Stimulated activated CD8-positive, alpha-beta memory T cell treated with anti-CD3 and anti-CD28 coated beads, Interleukin-4, amount 100 ng/mL, for 1 hour (primary cell): ENCODE results near the gene TMEM92.

Experiments used
- DNase-seq, 2 donors: peaks; one replicate each; pipeline ENCODE4 v3.0.0-alpha.2; 2020; ENCODE audit warnings: low read depth in 2 of 2, low spot score in 1 of 2

Gene TMEM92

DNA sequence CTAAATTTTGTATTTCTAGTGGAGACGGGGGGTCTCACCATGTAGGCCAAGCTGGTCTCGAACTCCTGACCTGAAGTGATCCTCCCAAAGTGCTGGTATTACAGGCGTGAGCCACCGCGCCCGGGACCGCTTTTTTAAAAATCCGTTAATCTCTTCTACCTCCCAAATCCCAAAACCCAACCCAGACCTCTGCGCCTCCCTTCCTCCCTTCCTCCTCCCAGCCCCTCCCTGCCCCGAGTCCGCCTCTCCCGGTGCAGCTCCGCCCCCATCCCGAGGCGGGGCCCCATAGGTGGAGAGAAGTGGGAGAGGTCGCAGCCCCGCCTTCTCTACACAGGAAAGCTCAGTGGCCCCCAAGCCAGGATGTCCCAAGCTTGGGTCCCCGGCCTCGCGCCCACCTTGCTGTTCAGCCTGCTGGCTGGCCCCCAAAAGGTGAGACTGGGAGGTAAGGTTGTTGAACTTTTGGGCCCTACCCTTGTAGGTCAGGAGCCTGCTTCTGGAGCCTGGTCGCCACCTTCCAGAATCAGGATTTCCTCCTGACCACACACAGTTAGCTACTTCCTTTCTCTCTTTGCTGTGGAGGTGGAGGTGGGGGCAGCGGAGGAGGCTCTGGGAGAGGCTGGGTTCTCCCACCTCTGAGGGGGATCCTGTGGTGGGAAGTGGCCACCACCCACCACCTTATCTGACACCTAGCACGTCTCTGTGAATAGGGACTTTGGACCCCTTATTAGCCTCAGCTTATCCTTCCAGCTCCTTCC is at the start of gene TMEM92:
TMEM92 (plus strand) TSS at position 325 of the 755 bp plus-strand sequence; CDS start at position 361, 36 bp downstream.
- DNase-seq = no peak

DNA sequence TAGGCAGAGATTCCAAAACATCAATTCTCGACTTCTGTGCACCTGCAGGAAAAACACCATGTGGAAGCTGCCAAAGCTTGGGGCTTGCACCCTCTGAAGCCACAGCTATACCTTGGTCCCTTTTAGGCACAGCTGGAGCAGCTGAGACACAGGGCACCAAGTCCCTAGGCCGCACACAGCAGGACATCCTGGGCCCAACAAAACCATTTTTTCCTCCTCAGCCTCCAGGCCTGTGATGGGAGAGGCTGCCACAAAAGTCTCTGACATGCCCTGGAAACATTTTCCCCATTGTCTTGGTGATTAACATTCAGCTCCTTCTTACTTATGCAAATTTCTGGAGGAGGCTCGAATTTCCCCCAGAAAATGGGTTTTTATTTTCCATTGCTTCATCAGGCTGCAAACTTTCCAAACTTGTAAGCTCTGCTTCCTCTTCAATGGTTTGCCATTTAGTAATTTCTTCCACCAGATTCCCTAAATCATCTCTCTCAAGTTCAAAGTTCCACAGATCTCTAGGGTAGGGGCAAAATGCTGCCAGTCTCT is 48.5 kb upstream of the TMEM92 start:
- DNase-seq = no peak

DNA sequence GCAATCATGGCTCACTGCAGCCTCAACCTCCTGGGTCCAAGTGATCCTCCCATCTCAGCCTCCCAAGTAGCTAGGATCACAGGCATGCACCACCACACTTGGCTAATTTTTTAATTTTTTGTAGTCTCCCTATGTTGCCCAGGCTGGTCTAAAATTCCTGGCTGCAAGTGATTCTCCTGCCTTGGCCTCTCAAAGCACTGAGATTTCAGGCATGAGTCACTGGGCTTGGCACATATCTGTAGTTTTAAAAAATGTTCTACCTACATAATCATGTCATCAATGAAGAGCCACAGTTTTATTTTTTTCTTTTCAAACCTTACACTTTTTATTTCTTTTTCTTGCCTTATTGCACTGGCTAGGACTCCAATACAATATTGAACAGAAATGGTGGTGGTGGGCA is 39.7 kb upstream of the TMEM92 start:
- DNase-seq = no peak

DNA sequence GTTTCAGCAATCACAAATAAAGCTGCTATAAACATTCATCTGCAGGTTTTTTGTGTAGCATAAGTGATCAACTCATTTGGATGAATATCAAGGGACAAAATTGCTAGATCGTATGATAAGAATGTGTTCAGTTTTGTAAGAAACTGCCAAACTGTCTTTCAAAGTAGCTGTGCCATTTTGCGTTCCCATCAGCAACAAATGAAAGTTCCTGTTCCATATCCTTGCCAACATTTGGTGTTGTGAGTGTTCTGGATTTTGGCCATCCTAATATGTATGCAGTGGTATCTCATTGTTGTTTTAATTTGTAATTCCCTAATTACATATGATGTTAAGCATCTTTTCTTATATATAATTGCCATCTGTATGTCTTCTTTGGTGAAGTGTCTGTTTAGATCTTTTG is 36.4 kb upstream of the TMEM92 start:
- DNase-seq = no peak

DNA sequence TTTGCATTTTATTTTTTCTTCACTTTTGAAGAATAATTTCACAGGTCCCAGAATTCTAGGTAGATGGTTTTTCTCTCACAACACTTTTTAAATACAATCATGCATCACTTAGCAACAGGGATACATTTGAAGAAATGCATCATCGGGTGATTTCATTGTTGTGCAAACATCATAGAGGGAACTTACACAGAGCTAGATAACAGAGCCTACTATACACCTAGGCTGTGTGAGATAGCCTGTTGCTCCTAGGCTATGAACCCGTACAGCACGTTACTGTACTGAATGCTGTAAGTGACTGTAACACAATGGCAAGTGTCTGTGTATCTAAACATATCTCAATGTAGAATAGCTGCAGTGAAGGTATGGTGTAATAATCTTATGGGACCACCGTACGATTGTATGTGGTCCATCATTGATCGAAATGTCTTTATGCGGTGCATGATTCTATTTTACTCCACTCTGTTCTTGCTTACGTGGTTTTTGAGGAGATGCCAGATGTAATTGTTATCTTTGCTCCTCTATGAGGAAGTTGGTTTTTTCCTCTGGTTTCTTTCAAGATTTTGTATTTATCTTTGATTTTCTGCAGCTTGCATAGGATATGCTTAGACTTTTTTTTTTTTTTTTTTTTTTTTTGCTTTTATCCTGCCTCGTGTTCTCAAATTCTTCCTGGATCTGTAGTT is 35.5 kb upstream of the TMEM92 start:
- no peak for DNase-seq

DNA sequence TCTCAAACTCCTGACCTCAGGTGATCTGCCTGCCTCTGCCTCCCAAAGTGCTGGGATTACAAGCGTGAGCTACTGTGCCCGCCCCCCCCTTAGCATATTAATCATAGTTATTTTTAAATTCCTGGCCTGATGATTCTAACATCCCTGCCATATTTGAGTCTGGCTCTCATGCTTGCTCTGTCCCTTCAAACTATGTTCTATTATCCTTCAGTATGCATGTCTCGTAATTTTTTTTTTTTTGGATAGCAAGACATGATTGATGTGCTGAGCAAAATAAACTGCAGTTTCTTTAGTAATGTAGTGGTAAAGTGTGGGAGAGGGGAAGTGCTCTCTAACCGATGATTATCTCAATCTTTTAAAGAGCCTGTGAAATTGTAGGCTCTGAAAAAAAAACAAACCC is 34.3 kb upstream of the TMEM92 start:
- no peak for DNase-seq

DNA sequence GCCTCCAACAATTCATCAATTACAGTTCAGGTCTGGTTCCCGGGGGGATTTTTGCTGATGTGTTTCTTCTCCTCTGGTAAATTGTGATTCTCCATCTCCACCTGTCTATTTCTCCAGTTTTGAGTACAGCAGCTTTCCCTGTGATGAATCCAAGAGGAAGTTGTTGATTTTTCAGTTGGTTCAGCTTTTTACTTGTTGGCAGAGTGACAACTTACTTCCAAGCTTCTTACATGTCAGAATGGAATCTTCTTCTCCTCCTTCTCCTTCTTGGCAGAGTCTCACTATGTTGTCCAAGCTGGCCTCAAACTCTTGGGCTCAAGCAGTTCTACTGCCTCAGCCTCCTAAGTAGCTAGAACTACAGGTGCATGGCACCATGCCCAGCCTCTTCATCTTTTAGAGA is 33.4 kb upstream of the TMEM92 start:
- no peak for DNase-seq

DNA sequence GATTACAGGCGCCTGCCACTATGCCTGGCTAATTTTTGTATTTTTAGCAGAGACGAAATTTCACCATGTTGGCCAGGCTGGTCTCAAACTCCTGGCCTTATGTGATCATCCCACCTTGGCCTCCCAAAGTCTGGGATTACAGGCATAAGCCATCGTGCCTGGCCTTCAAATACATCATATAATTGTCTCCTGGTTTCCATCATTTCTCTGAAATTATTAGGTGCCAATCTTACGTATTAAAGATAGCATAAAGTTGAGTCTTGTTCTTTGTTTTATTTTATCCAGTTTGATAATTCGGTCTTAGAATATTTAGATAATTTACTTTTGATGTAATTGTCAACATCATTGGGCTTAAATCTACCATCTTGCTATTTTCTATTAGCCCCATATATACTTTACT is 32.8 kb upstream of the TMEM92 start:
- DNase-seq = no peak

DNA sequence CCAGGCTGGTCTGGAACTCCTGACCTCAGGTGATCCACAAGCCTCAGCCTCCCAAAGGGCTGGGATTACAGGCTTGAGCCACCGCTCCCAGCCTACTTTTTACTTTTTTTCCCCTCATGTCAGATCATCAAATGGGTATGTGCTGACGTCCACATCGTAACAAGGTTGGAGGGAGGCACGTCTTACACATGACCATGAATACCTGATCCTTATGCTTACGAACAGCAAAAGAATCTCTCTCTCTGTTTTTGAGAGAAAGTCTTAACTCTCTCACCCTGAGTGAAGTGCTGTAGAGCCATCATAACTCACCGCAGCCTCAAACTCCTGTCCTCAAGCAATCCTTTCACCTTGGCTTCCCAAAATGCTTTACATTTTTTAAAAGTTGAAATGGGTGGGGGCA is 29.5 kb upstream of the TMEM92 start:
- no peak for DNase-seq

DNA sequence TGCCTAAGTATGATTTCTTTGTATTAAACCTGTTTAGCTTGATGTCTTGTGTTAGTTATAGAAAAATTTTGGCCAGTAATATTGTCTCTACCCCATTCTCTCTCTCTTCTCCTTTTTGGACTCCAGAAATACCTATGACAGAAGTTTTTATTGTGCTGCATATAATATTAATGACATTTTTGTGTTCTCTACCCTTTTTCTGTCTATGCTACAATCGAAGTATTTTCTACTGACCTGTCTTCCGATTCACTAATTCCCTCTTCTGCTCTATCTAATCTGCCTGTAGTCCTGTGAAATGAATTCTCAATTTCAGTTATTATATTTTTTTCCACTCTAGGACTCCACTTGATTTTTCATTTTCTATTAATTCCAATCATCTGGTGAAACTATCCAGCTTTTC is 26.0 kb upstream of the TMEM92 start:
- no peak for DNase-seq

DNA sequence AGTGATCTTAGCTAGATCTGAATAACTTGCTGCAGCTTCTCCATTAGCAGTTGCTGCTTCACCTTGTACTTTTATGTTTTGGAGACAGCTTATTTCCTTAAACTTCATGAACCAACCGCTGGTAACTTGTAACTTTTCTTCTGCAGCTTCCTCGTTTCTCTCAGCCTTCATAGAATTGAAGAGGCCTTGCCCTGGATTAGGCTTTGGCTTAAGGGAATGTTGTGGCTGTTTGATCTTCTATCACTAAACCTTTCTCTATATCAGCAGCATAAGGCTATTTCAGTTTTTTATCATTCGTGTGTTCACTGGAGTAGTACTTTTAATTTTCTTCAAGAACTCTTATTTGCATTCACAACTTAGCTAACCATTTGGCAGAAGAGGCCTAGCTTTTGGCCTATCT is 21.5 kb upstream of the TMEM92 start:
- no peak for DNase-seq

DNA sequence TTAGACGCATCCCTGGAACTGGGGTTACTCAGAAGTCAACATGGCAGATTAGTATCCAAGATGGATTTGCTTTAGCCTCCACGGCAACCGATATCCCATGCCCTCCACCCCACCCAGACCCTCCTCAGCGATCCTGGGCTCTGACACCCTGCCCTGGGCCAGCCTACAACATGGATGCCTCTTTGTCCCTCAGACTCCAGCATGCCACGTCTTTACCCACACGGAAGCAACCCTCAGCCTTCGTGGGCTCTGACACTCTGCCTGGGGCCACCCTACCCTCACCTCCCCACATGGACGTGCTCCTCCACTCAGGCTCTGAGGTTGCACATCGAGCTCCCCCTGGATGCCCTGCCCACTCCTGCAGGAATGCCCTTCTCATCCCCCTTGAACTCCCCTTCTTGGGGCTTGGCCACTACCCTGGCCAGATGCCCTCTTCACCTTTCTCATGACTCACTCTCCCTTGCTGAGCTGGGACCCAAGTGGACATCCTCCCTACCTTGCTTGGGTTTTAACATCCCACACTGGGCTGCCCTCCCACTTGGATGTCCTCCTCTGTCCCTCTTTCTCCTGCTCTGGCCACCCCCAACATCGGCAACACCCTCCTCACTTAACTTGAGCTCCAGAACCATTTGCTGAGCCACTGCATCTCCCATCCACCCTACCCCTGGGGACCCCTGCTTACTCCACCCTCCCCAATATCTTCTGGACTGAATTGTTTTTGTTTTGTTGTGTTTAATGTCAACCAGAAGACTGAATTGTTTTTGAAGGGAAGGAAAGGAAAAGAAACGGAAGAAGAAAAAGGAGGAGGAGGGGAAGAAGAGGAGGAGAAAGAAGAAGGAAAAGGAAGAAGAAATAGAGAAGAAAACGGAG is 18.3 kb upstream of the TMEM92 start:
- DNase-seq = no peak

DNA sequence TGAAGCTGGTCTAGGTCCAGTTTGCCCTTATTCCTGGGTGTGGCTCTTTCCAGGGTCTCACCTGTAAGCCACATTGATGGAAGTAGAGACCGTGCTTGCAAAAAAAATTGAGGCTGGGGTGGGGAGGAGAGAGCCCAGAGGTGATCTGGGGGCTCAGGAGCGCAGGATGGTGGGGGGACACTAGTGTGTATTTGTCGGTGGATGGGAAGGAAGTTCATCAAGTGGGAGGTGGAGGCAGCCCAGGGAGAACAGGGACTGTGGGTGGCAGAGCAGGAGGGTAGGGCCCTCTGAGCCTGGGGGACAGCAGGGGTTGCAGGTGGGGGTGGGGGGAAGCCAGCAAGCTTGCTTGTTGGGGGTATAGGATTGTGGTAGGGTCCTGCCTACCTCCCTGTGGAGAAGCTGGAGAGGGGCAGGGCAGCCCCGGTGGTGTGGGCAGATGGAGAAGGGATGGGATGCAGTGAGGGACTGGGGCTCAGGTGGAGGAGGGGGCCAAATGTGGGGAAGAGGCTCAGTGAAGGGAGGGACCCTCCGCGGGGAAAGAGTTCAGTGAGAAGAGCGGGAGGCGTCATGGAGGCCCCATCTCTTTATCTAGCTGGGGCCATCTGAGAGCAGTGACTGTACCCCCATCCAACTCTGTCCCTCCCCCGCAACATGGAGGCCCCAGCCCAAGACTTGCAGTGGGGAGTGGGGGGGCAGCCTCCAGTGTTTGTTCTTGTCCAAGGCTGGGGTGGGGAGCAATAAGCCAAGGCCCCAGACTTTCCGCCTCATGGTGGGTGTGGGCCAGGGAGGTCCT is 17.2 kb upstream of the TMEM92 start:
- DNase-seq = no peak

DNA sequence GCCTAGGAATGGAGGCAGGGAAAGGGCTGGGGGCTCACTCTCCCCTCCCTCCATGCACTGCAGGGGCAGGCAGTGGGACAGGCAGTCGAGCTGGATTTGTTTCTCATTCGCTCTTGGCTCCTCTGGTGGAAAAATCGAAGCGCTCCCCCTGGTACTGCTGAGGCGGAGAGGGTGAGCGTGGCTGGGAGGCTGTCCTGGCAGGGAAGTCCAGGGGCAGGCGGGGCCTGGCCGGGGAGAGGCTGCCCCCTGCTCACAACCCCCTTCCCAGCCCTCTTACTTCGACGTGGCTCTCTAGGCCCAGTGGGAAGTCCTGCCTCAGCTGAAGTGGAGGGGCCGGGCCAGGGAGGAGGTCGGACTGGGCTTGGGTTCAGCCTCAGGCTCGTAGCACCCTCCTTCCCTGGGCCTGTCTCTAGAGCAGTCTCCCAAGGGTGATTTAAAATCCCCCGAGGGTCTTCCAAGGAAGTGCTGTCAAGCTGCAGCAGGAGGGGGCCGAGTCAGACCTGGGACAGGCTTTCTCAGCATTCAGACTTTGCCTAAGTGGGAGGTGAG is 16.5 kb upstream of the TMEM92 start:
- DNase-seq = no peak

DNA sequence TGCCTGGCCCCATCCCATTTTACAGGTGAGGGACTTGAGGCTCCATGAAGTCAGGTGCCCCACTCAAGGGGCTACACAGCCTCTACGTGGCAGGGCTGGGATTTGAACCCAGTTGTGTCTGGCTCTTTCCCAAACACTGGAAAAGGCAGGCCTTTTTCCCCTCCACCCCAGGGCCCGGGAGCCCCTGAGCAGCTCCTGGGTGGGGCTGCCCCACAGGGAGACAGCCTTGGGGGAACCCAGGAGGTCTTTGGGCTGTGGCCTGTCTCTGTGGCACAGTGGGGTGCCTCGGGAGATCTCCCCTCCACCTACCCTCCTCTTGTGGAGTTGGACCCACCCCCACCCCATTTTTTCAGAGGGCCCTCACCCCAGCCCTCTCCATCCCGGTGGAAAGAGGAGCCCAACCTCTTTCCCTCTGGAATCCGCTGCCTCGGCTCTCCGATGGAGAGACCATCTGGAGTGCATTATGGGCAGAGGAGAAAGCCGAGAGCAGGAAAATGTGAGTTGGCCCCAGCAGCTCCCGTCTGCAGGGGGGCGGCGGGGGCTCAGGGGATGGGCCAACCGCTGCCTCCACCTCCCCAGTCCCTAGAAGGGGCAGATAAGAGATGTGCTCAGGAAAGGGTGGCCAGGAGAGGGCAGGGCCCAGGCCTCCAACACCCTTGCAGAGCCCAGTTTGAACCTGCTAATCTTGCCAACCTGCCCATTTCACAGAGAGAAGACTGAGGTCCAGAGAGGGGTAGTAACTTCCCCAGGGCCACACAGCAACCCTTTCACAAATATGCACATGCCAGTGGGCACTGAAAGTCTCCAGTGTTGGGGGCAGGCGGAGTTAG is 15.4 kb upstream of the TMEM92 start:
- DNase-seq = no peak

DNA sequence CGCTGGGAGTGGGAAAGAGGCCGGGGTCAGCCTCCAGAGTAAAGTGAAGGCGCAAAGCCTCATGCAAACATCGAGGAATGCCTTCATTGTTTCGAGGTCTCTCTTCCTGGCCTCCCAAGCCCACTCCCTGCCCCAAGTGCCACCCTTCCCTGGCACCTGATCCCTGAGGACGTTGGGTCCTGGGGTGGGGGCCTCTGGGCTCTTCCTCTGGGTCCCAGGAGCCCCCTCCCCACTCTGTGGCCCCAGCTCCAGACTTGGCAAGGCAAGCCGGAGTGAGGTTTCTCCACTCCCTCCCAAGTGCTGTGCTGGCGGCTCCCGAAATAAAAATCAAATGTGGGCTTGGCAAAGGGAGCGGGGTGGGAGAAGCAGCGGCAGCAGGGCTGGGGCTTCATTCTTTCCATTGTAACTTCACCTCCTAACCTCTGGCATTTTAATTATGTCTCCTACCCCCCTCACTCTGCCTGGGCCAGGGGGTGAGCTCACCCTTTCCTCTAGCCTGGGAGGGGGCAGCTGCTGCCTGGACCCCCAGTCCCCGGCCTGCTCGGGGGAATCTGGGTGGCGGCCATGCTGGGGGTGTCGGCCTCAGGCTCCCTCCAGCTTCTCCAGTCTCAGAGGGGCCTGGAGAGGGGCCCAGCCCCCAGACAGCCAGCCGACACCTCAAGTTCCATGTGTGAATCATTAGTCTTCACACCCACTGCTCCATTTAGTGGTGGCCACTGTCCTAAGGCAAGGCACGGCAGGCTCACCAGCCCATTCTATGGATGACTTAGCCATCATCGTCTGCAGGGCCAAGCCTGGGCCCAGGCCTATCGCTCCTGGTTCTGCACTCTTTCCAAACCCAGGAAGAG is 14.6 kb upstream of the TMEM92 start:
- no peak for DNase-seq

DNA sequence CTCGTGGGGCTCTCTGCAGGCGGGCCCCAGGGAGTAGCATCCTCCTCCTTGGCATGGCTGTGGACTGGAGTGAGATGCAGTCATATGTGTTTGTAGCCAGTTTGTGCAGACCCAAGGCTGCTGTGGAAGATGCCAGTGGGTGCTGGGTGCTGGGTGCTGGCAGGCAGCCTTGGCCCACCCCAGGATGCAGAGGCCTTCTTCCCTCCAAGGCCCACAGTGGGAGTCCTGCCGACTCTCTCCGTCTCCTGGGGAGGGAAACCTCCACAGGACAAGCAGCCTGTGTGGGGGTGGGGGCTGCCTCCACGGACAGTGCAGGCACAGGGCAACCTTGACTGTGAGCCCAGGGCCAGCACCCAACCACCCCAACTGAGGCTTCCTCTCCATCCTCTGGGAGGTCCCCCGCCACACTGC is 13.8 kb upstream of the TMEM92 start:
- DNase-seq = no peak

DNA sequence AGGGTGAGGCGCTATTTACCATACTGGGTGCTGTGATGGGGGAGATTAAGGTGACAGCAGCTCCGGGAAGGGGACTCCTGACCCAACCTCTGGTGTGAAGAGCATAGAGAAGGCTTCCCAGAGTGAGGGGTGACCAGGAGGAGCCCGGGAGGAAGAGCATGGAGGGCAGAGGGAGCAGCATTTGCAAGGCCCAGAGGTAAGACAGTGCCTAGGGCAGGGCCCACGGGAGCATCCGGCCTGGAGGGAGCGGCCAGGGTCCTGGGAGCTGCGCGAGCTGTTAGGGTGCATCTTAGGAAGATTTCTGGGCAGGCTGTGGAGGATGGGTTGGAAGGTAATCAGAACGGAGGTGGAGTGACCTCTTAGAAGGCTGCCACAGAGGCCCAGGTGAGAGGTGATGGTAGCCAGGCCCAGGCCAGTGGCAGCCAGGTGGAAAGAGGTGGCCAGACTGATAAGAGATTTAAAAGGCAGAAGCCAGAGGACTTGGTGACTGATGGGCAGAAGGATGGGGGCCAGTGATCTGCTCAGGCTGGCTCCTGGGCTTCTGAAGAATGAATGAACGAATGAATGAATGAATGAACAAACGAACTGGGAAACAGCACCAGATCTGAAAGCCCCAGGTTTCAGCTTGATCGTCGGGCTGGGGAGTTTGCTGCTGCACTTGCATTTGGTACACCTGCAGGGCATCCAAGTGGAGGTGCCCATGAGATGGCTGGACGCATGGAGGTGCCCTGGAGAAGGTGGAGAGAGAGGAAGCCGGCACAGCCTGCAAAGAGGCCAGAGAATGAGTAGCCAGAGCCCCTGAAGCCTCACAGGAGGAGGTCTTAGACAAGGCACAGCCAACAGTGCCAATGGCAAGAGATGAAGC is 13.0 kb upstream of the TMEM92 start:
- no peak for DNase-seq
